ENCODE measurements around the gene EPB41L5.
"Not testable (repeated sequence)": the region's sequence is repeated elsewhere in the genome, so short reads cannot be mapped to it uniquely, and the experiment has no call there.

Gene EPB41L5

GRCh38 chr2:120148669-120149068 is 135.8 kb downstream of the EPB41L5 start:
- no peak for DNase-seq

- DNase-seq, result no peak
These were observed 136.5 kb downstream of the EPB41L5 start for GRCh38 chr2:120149406-120149805.

GRCh38 chr2:120150040-120150482 is 137.2 kb downstream of the EPB41L5 start:
- no peak for DNase-seq

- no peak for DNase-seq
These were observed 142.4 kb downstream of the EPB41L5 start for GRCh38 chr2:120155308-120155707.

GRCh38 chr2:120158658-120159057 is 145.8 kb downstream of the EPB41L5 start:
- DNase-seq, result not testable (repeated sequence)

- DNase-seq, result no peak
These were observed 148.3 kb downstream of the EPB41L5 start for GRCh38 chr2:120161190-120161589.

GRCh38 chr2:120162716-120163115 is 149.8 kb downstream of the EPB41L5 start:
- no peak for DNase-seq

GRCh38 chr2:120167272-120167671 is 154.4 kb downstream of the EPB41L5 start:
- DNase-seq, result no peak

- DNase-seq, result no peak
These were observed 156.1 kb downstream of the EPB41L5 start for GRCh38 chr2:120169020-120169419.

- no peak for DNase-seq
These were observed 162.2 kb downstream of the EPB41L5 start for GRCh38 chr2:120174963-120175581.

GRCh38 chr2:120176526-120176925 is 163.6 kb downstream of the EPB41L5 start:
- DNase-seq, result no peak

GRCh38 chr2:120177001-120177621 is 164.2 kb downstream of the EPB41L5 start:
- DNase-seq, result peak; percentile 65

GRCh38 chr2:120177973-120178372 is 165.1 kb downstream of the EPB41L5 start:
- no peak for DNase-seq

- DNase-seq, result no peak
These were observed 166.5 kb downstream of the EPB41L5 start for GRCh38 chr2:120179396-120179795.

GRCh38 chr2:120180066-120180465 is 167.2 kb downstream of the EPB41L5 start:
- no peak for DNase-seq

GRCh38 chr2:120182019-120182560 is 169.2 kb downstream of the EPB41L5 start:
- no peak for DNase-seq

GRCh38 chr2:120189189-120189588 is 176.3 kb downstream of the EPB41L5 start:
- no peak for DNase-seq

GRCh38 chr2:120192280-120192679 is 179.4 kb downstream of the EPB41L5 start:
- no peak for DNase-seq

GRCh38 chr2:120195553-120195952 is 182.7 kb downstream of the EPB41L5 start:
- DNase-seq, result no peak

- not testable (repeated sequence) for DNase-seq
These were observed 187.1 kb downstream of the EPB41L5 start for GRCh38 chr2:120199817-120200459.

GRCh38 chr2:120203251-120204021 is 190.6 kb downstream of the EPB41L5 start:
- DNase-seq, result no peak

GRCh38 chr2:120204022-120204405 is 191.1 kb downstream of the EPB41L5 start:
- no peak for DNase-seq

- DNase-seq, result no peak
These were observed 191.5 kb downstream of the EPB41L5 start for GRCh38 chr2:120204417-120204816.

Data from effector CD8-positive, alpha-beta T cell (primary cell).